ENCODE data around the gene FOXP1. TPM values are rescaled to one million over a fixed set of nuclear protein-coding genes. Genes with fewer than 3 reads are reported as not detected.
A peak's percentile ranks its signal among the peaks of the same experiment; 100 is the strongest.

Gene FOXP1
- total RNA-seq, 2 experiments from 2014 or later, result 493 to 508 TPM

- no peaks in the 10 kb centered on the region for H3K27me3 ChIP-seq (ENCODE audit: control insufficient read depth in 1 of 2, insufficient read depth in 2 of 2, low read length in 2 of 2)
- peaks cover 3% of the 10 kb centered on the region for H3K9me3 Mint-ChIP-seq
- POLR2A ChIA-PET, result interaction anchor here (0.6 to 2.3 kb wide), 14 partner anchors 9 to 426 kb away, joined by 3 to 37 read pairs (median 5); partner anchors contain the start of gene FOXP1
- peaks cover 0 to 3% of the 10 kb centered on the region in 2 experiments for H3K9me3 ChIP-seq (ENCODE audit: control insufficient read depth in 1 of 2, insufficient read depth in 1 of 2, low read length in 2 of 2)
- peak overlapping the region; percentile 84 for H3K4me3 Mint-ChIP-seq
- ATAC-seq (ENCODE audit: poor library complexity) (no peak), DNase-seq (no peak)
- peaks cover 91% of the 10 kb centered on the region for H3K4me1 Mint-ChIP-seq (ENCODE audit: low read depth)
- H3K27ac Mint-ChIP-seq, result peak overlapping the region; percentile 95
- no peaks in the 10 kb centered on the region for H3K27me3 Mint-ChIP-seq
- H3K36me3 ChIP-seq (ENCODE audit: insufficient read depth, low read length), result no peaks in the 10 kb centered on the region
- peak overlapping the region; percentile 87 to 88 for H3K27ac ChIP-seq (ENCODE audit: low read depth in 1 of 2, low read length in 2 of 2)
- intact Hi-C loops (cut with DNase I, micrococcal nuclease), result loop anchor here in 1 of 2 experiments (5.0 kb wide), 3 partner anchors 183 to 478 kb away; no protein-coding TSS in a partner anchor
- peaks cover 65% of the 10 kb centered on the region for H3K4me1 ChIP-seq (ENCODE audit: insufficient read depth, low read length)
- peaks cover 57% of the 10 kb centered on the region for H3K36me3 Mint-ChIP-seq (ENCODE audit: low read depth)
- H3K4me3 ChIP-seq (ENCODE audit: low read length), result peak overlapping the region; percentile 44
- no peak for TF ChIP-seq CTCF (IDR thresholded peaks at IDR 0.05)
- CTCF ChIA-PET, result interaction anchor here (1.4 to 1.5 kb wide), 2 partner anchors 34 to 61 kb away, joined by 3 to 4 read pairs; no protein-coding TSS in a partner anchor
These were observed 92.8 kb downstream of the FOXP1 start for GRCh38 chr3:71490692-71491091.

- Mint-ChIP-seq H3K36me3 (ENCODE audit: low read depth) (peaks cover 59% of the 10 kb centered on the region), H3K9me3 (peaks cover 3% of the 10 kb centered on the region), H3K27me3 (no peaks in the 10 kb centered on the region), H3K27ac (peak overlapping the region; percentile 95), H3K4me3 (peak overlapping the region; percentile 84), H3K4me1 (ENCODE audit: low read depth) (peaks cover 92% of the 10 kb centered on the region)
- Histone ChIP-seq H3K9me3 (ENCODE audit: control insufficient read depth in 1 of 2, insufficient read depth in 1 of 2, low read length in 2 of 2) (peaks cover 0 to 3% of the 10 kb centered on the region in 2 experiments), H3K27ac (ENCODE audit: low read depth in 1 of 2, low read length in 2 of 2) (peak overlapping the region; percentile 78 to 88), H3K36me3 (ENCODE audit: insufficient read depth, low read length) (no peaks in the 10 kb centered on the region), H3K4me1 (ENCODE audit: insufficient read depth, low read length) (peaks cover 68% of the 10 kb centered on the region), H3K4me3 (ENCODE audit: low read length) (peak overlapping the region; percentile 9), H3K27me3 (ENCODE audit: control insufficient read depth in 1 of 2, insufficient read depth in 2 of 2, low read length in 2 of 2) (no peaks in the 10 kb centered on the region)
- DNase-seq (peak in 7 of 14 experiments; percentile 19 to 81 (median 42)), ATAC-seq (ENCODE audit: poor library complexity) (peak; percentile 53)
- POLR2A ChIA-PET, result interaction anchor here (0.8 to 2.9 kb wide), 10 partner anchors 9 to 264 kb away, joined by 3 to 20 read pairs (median 3); no protein-coding TSS in a partner anchor
- peak; percentile 30 for TF ChIP-seq CTCF (IDR thresholded peaks at IDR 0.05)
- intact Hi-C loops (cut with DNase I, micrococcal nuclease), result loop anchor here (2.0 to 5.0 kb wide), 3 partner anchors 35 to 93 kb away; partner anchors contain the start of gene FOXP1 (in 1 of the 2)
- CTCF ChIA-PET, result interaction anchor here (0.6 to 2.6 kb wide), 8 partner anchors 10 to 117 kb away, joined by 3 to 10 read pairs (median 3); no protein-coding TSS in a partner anchor
These were observed 94.2 kb downstream of the FOXP1 start for GRCh38 chr3:71489315-71489761.

GRCh38 chr3:71488882-71489281 is 94.6 kb downstream of the FOXP1 start:
- Histone ChIP-seq H3K36me3 (ENCODE audit: insufficient read depth, low read length) (no peaks in the 10 kb centered on the region), H3K27ac (ENCODE audit: low read depth in 1 of 2, low read length in 2 of 2) (peak overlapping the region; percentile 78 to 88), H3K27me3 (ENCODE audit: control insufficient read depth in 1 of 2, insufficient read depth in 2 of 2, low read length in 2 of 2) (no peaks in the 10 kb centered on the region), H3K9me3 (ENCODE audit: control insufficient read depth in 1 of 2, insufficient read depth in 1 of 2, low read length in 2 of 2) (peaks cover 0 to 3% of the 10 kb centered on the region in 2 experiments), H3K4me3 (ENCODE audit: low read length) (peak overlapping the region; percentile 9), H3K4me1 (ENCODE audit: insufficient read depth, low read length) (peaks cover 64% of the 10 kb centered on the region)
- peak overlapping the region; percentile 95 for H3K27ac Mint-ChIP-seq
- ATAC-seq (ENCODE audit: poor library complexity), result no peak
- H3K4me1 Mint-ChIP-seq (ENCODE audit: low read depth), result peaks cover 92% of the 10 kb centered on the region
- ChIA-PET CTCF (interaction anchor here (1.0 to 2.6 kb wide), 7 partner anchors 20 to 116 kb away, joined by 3 to 10 read pairs (median 3); no protein-coding TSS in a partner anchor), POLR2A (interaction anchor here (0.7 to 2.9 kb wide), 13 partner anchors 8 to 263 kb away, joined by 3 to 20 read pairs (median 3); no protein-coding TSS in a partner anchor)
- no peak for TF ChIP-seq CTCF (IDR thresholded peaks at IDR 0.05)
- peak overlapping the region; percentile 84 for H3K4me3 Mint-ChIP-seq
- H3K36me3 Mint-ChIP-seq (ENCODE audit: low read depth), result peaks cover 61% of the 10 kb centered on the region
- no peak for DNase-seq
- H3K9me3 Mint-ChIP-seq, result peaks cover 3% of the 10 kb centered on the region
- no peaks in the 10 kb centered on the region for H3K27me3 Mint-ChIP-seq
- intact Hi-C loops (cut with DNase I, micrococcal nuclease), result loop anchor here (2.0 to 5.0 kb wide), 3 partner anchors 34 to 93 kb away; partner anchors contain the start of gene FOXP1 (in 1 of the 2)
